ENCODE data around the gene ORAI3. TPM values are rescaled to one million over a fixed set of nuclear protein-coding genes. Genes with fewer than 3 reads are reported as not detected.

ORAI3 gene
- total RNA-seq, 2 donors from 2014 or later = 22.4 to 23.0 TPM

- Histone ChIP-seq H3K36me3 (peaks cover 87% of the 10 kb centered on the region), H3K4me3 (no peak overlapping the region), H3K9me3 (no peaks in the 10 kb centered on the region), H3K27me3 (no peaks in the 10 kb centered on the region), H3K4me1 (no peaks in the 10 kb centered on the region), H3K27ac (no peak overlapping the region)
- no peak for DNase-seq (ENCODE audit: low spot score)
- TF ChIP-seq, protein P1, sequence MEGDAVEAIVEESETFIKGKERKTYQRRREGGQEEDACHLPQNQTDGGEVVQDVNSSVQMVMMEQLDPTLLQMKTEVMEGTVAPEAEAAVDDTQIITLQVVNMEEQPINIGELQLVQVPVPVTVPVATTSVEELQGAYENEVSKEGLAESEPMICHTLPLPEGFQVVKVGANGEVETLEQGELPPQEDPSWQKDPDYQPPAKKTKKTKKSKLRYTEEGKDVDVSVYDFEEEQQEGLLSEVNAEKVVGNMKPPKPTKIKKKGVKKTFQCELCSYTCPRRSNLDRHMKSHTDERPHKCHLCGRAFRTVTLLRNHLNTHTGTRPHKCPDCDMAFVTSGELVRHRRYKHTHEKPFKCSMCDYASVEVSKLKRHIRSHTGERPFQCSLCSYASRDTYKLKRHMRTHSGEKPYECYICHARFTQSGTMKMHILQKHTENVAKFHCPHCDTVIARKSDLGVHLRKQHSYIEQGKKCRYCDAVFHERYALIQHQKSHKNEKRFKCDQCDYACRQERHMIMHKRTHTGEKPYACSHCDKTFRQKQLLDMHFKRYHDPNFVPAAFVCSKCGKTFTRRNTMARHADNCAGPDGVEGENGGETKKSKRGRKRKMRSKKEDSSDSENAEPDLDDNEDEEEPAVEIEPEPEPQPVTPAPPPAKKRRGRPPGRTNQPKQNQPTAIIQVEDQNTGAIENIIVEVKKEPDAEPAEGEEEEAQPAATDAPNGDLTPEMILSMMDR (IDR thresholded peaks at IDR 0.05) = no peak
Measured at GRCh38 chr16:30976486-30976885, 27.6 kb downstream of the ORAI3 start.

DNA sequence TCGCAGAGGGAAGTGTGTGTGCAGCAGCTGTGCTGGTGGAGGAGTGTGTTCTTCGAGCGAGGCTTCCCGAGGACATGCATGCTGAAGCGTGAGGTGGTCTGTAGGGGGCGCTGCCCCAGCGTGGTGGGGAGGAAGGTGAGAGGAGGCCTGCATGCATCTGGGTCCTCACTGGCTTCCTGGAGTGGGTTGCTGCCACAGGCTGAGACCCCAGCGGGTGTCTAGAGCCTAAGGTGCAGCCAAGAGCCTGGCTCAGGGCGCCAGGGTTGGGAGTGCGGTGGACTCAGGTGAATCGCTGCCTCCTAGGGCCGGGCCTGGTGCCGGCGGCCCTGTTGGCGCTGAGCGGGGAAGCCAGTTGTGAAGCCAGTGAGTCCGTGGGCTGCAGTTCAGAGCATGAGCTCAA, 28.6 kb downstream of the ORAI3 start:
- H3K36me3 ChIP-seq = peaks cover 83% of the 10 kb centered on the region
- no peaks in the 10 kb centered on the region for H3K9me3 ChIP-seq
- TF ChIP-seq, protein P1 (IDR thresholded peaks at IDR 0.05) = no peak
- H3K27ac ChIP-seq = no peak overlapping the region
- DNase-seq (ENCODE audit: low spot score) = no peak
- H3K4me1 ChIP-seq = no peaks in the 10 kb centered on the region
- H3K4me3 ChIP-seq = no peak overlapping the region
- no peaks in the 10 kb centered on the region for H3K27me3 ChIP-seq

DNA sequence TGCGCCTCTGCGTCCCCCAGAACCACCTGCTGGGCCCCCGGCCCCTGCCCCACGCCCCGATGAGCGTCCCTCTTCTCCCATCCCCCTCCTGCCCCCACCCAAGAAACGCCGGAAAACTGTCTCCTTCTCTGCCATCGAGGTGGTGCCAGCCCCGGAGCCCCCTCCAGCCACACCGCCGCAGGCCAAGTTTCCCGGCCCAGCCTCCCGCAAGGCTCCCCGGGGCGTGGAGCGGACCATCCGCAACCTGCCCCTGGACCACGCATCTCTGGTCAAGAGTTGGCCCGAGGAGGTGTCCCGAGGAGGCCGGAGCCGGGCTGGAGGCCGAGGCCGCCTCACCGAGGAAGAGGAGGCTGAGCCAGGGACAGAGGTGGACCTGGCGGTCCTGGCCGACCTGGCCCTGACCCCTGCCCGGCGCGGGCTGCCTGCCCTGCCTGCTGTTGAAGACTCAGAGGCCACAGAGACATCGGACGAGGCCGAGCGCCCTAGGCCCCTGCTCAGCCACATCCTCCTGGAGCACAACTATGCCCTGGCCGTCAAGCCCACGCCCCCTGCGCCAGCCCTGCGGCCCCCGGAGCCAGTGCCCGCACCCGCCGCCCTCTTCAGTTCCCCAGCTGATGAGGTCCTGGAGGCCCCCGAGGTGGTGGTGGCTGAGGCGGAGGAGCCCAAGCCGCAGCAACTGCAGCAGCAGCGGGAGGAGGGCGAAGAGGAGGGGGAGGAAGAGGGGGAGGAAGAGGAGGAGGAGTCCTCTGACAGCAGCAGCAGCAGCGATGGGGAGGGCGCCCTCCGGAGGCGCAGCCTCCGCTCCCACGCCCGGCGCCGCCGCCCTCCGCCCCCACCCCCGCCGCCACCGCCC, 30.5 kb downstream of the ORAI3 start:
- peaks cover 76% of the 10 kb centered on the region for H3K36me3 ChIP-seq
- H3K27ac ChIP-seq = no peak overlapping the region

DNA sequence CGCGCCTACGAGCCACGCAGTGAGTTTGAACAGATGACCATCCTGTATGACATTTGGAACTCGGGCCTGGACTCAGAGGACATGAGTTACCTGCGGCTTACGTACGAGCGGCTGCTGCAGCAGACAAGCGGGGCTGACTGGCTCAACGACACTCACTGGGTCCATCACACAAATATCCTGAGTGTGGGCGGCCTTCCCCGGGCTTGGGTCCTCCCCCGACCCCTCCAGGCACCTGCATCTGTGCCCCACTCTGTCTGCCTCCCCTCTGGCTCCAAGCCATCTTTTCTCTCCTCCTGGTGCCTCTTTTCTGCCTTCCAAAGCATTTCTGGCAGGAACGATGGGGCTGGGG, 31.1 kb downstream of the ORAI3 start:
- no peak overlapping the region for H3K4me3 ChIP-seq
- H3K36me3 ChIP-seq = peaks cover 71% of the 10 kb centered on the region
- TF ChIP-seq, protein P1 (IDR thresholded peaks at IDR 0.05) = no peak
- peaks cover 0 to 5% of the 10 kb centered on the region in 2 donors for H3K4me1 ChIP-seq
- no peak for DNase-seq (ENCODE audit: low spot score)
- no peaks in the 10 kb centered on the region for H3K9me3 ChIP-seq
- no peak overlapping the region for H3K27ac ChIP-seq
- no peaks in the 10 kb centered on the region for H3K27me3 ChIP-seq

More for the DNA sequence above, 30.5 kb downstream of the ORAI3 start:
- Histone ChIP-seq H3K4me3 (no peak overlapping the region), H3K27me3 (no peaks in the 10 kb centered on the region), H3K9me3 (no peaks in the 10 kb centered on the region), H3K4me1 (no peaks in the 10 kb centered on the region)
- DNase-seq (ENCODE audit: low spot score) = no peak
- TF ChIP-seq, protein P1 (IDR thresholded peaks at IDR 0.05) = no peak

DNA sequence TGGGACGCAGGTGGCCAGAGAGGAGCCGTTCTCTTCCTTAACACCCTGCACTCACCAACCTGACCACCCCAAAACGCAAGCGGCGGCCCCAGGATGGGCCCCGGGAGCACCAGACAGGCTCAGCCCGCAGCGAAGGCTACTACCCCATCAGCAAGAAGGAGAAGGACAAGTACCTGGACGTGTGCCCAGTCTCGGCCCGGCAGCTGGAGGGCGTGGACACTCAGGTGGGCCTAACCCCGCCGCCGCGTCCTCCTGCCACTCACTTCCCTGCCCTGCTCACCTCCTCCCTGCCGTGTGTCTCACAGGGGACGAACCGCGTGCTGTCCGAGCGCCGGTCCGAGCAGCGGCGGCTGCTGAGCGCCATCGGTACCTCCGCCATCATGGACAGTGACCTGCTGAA, 31.6 kb downstream of the ORAI3 start:
- Histone ChIP-seq H3K36me3 (peaks cover 68% of the 10 kb centered on the region), H3K9me3 (no peaks in the 10 kb centered on the region), H3K4me3 (no peak overlapping the region), H3K27ac (no peak overlapping the region), H3K27me3 (no peaks in the 10 kb centered on the region), H3K4me1 (peaks cover 0 to 9% of the 10 kb centered on the region in 2 donors)
- TF ChIP-seq, protein P1 (IDR thresholded peaks at IDR 0.05) = no peak
- DNase-seq (ENCODE audit: low spot score) = no peak

All from right atrium auricular region (tissue), 2 donors.